ENCODE results near the gene PPP1R14B. TPM values are rescaled to one million over a fixed set of nuclear protein-coding genes. Genes with fewer than 3 reads are reported as not detected.

The PPP1R14B gene
- total and polyA plus RNA-seq, 12 donors = 52.4 to 331 (median 92.5) TPM

- no peak overlapping the region for H3K4me3 ChIP-seq
- H3K36me3 ChIP-seq = peaks cover 5 to 75% (median 44%) of the 10 kb centered on the region in 9 donors
- H3K27me3 ChIP-seq = no peaks in the 10 kb centered on the region
- TF ChIP-seq CTCF (IDR thresholded peaks at IDR 0.05) = peak; percentile 39 to 83 (median 73)
- DNase-seq (peak; percentile 82 to 85), ATAC-seq (peak; percentile 46 to 75 (median 64))
- H3K4me1 ChIP-seq = peaks cover 7 to 55% (median 39%) of the 10 kb centered on the region in 9 donors
- intact Hi-C loops (cut with DNase I) = loop anchor here in 7 of 10 donors (1.0 to 5.0 kb wide), 4 partner anchors 64 to 98 kb away; partner anchors contain the start of gene CATSPERZ (in 5 of the 7)
- 43 to 51% methylated on average over 7 of the region's 7 CpGs for WGBS, 2 donors
- no peaks in the 10 kb centered on the region for H3K9me3 ChIP-seq
- H3K27ac ChIP-seq = peak overlapping the region in 7 of 10 donors; percentile 1 to 99 (median 28)
Measured at GRCh38 chr11:64204464-64204989, 42.2 kb downstream of the PPP1R14B start.

- no peak for DNase-seq
- peaks cover 7 to 51% (median 39%) of the 10 kb centered on the region in 9 donors for H3K4me1 ChIP-seq
- H3K9me3 ChIP-seq = no peaks in the 10 kb centered on the region
- H3K36me3 ChIP-seq = peaks cover 5 to 75% (median 47%) of the 10 kb centered on the region in 9 donors
- WGBS, 2 donors = 85 to 90% methylated on average over 16 of the region's 16 CpGs
- TF ChIP-seq CTCF (IDR thresholded peaks at IDR 0.05) = no peak
- ATAC-seq = no peak
- intact Hi-C loops (cut with DNase I) = loop anchor here in 7 of 10 donors (1.0 to 5.0 kb wide), 4 partner anchors 64 to 98 kb away; partner anchors contain the start of gene CATSPERZ (in 5 of the 7)
- H3K27ac ChIP-seq = no peak overlapping the region
- no peaks in the 10 kb centered on the region for H3K27me3 ChIP-seq
- no peak overlapping the region for H3K4me3 ChIP-seq
Measured at GRCh38 chr11:64204080-64204440, 42.7 kb downstream of the PPP1R14B start.

DNA sequence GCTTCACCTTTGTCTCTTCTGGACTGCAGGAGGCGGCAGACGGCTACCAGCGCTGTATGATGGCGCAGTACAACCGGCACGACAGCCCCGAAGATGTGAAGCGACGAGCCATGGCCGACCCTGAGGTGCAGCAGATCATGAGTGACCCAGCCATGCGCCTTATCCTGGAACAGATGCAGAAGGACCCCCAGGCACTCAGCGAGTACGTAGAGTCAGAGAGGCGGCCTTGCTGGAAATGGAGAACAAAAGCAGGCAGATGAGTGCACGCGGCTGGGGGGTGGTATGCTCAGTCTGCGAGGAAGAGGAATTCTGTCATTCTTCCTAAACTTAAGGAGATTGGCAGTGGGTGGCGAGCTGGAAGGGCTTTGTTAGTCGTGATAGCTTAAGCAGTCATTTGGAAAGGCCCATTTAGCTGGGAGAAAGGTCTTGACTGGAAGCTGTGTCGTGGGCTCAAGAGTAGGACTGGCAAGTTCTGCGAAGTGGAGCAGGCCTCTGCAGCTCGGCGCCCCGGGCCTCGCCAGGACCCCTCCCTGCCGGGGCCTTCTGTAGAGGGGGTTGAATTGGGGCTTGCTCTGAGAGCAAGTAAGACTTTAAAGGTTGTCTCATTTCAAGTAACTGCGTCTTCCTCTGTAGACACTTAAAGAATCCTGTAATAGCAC, 43.2 kb downstream of the PPP1R14B start:
- ATAC-seq = no peak
- Histone ChIP-seq H3K27ac (no peak overlapping the region), H3K4me1 (peaks cover 7 to 46% (median 36%) of the 10 kb centered on the region in 9 donors), H3K36me3 (peaks cover 5 to 80% (median 52%) of the 10 kb centered on the region in 9 donors), H3K4me3 (no peak overlapping the region), H3K9me3 (no peaks in the 10 kb centered on the region), H3K27me3 (no peaks in the 10 kb centered on the region)
- 91 to 94% methylated on average over 27 of the region's 27 CpGs for WGBS, 2 donors
- intact Hi-C loops (cut with DNase I) = loop anchor here in 7 of 10 donors (1.0 to 5.0 kb wide), 4 partner anchors 65 to 99 kb away; partner anchors contain the start of gene CATSPERZ (in 5 of the 7)
- no peak for TF ChIP-seq CTCF (IDR thresholded peaks at IDR 0.05)
- DNase-seq = no peak

DNA sequence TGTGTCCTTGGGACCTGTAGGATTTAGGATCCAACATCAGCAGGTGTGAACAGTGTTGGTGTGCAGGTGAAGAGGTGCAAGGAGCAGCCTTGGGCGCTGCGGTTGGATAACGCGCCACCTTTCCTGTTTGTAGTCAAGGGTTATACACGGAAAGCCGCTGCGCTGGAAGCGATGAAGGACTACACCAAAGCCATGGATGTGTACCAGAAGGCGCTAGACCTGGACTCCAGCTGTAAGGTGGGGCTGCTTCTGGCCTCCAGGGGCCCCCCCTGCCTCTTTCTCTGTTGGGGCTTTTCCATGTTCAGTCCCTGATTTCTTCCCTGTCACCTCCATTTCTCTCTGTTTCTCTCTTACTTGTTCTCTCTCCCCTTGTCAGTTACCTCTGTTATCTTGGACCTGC, 43.8 kb downstream of the PPP1R14B start:
- no peaks in the 10 kb centered on the region for H3K9me3 ChIP-seq
- peaks cover 7 to 40% (median 30%) of the 10 kb centered on the region in 9 donors for H3K4me1 ChIP-seq
- peaks cover 5 to 85% (median 58%) of the 10 kb centered on the region in 9 donors for H3K36me3 ChIP-seq
- no peak for ATAC-seq
- WGBS, 2 donors = 96% methylated on average over 9 of the region's 9 CpGs
- H3K27ac ChIP-seq = no peak overlapping the region
- no peak overlapping the region for H3K4me3 ChIP-seq
- intact Hi-C loops (cut with DNase I) = loop anchor here in 3 of 10 donors (5.0 kb wide), 1 partner anchor 99 kb away; the partner anchor contains the start of gene CATSPERZ (in 3 of the 3)
- no peak for TF ChIP-seq CTCF (IDR thresholded peaks at IDR 0.05)
- no peak for DNase-seq
- H3K27me3 ChIP-seq = no peaks in the 10 kb centered on the region
